HUES48 (cell line): Measurements from ENCODE around the gene YDJC.
A peak's percentile ranks its signal among the peaks of the same experiment; 100 is the strongest.

Source experiments
- H3K27ac ChIP-seq: one replicate; pipeline ENCODE4 v1.7.0; 2013; ENCODE audit warnings: low read depth, low read length, inconsistent platforms
- H3K27me3 ChIP-seq: 2 replicates; pipeline ENCODE4 v1.6.1; 2013; ENCODE audit warnings: mild to moderate bottlenecking, low read length; ENCODE audit not compliant: control insufficient read depth, insufficient read depth
- H3K36me3 ChIP-seq: 2 replicates; pipeline ENCODE4 v1.6.1; 2013; ENCODE audit warnings: low read length; ENCODE audit not compliant: control insufficient read depth, insufficient read depth
- H3K4me1 ChIP-seq: 2 replicates; pipeline ENCODE4 v1.6.1; 2013; ENCODE audit warnings: mild to moderate bottlenecking, low read length; ENCODE audit not compliant: control insufficient read depth, insufficient read depth
- H3K4me3 ChIP-seq: 2 replicates; pipeline ENCODE4 v1.5.1; 2013; ENCODE audit warnings: mild to moderate bottlenecking, low read depth, low read length
- H3K9ac ChIP-seq: 2 replicates; pipeline ENCODE4 v1.6.1; 2013; ENCODE audit warnings: mild to moderate bottlenecking, low read depth, low read length, moderate library complexity
- H3K9me3 ChIP-seq: 2 replicates; pipeline ENCODE4 v1.6.1; 2013; ENCODE audit warnings: low read length; ENCODE audit not compliant: control insufficient read depth, insufficient read depth

The YDJC gene

GRCh38 chr22:21665047-21665851, 35.4 kb upstream of the YDJC start:
- H3K27me3 ChIP-seq, result no peaks in the 10 kb centered on the region
- H3K9me3 ChIP-seq, result no peaks in the 10 kb centered on the region
- H3K9ac ChIP-seq, result no peak overlapping the region
- peaks cover 3% of the 10 kb centered on the region; the same call in 1 of the 2 replicates for H3K36me3 ChIP-seq
- peak overlapping the region; percentile 90 for H3K27ac ChIP-seq
- peak overlapping the region; percentile 91 for H3K4me3 ChIP-seq
- H3K4me1 ChIP-seq, result no peaks in the 10 kb centered on the region

DNA sequence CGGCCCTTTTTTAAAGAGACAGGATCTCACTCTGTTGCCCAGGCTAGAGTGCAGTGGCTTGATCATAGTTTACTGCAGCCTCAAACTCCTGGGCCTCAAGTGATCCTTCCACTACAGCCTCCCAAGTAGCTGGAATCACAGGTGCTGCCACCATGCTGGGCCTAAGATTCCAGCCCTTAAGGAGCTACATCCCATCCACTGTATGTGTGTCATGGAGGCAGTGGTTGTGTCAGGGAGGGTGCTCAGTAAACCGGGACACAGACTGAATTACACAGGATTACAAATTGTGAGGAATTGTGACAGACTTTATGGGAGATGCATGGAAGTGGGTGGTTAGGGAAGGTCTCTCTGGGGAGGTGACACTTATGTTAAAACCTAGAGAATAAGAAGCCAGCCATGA, 33.9 kb upstream of the YDJC start:
- Histone ChIP-seq H3K4me3 (no peak overlapping the region), H3K9ac (no peak overlapping the region), H3K9me3 (no peaks in the 10 kb centered on the region), H3K36me3 (no peaks in the 10 kb centered on the region), H3K27ac (no peak overlapping the region), H3K27me3 (no peaks in the 10 kb centered on the region), H3K4me1 (no peaks in the 10 kb centered on the region)

DNA sequence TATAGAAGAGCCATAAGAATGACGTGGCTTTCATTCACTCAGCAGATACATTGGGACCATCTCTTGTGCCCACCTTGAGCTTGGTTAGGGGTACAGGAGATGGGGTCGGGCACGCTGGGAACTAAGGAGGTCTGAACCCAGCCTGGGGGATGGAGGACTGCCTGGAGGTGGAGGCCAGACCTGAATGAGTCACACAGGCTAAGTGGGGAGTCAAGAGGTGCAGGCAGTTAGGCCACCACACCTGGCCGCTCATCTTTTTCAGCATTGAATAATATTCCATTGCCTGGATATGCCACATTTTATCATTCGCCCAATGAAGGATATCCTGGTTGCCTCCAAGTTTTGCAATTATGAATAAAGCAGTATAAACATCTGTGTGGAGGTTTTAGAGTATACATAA, 32.2 kb upstream of the YDJC start:
- Histone ChIP-seq H3K36me3 (no peaks in the 10 kb centered on the region), H3K4me1 (no peaks in the 10 kb centered on the region; the same call in 1 of the 2 replicates)

DNA sequence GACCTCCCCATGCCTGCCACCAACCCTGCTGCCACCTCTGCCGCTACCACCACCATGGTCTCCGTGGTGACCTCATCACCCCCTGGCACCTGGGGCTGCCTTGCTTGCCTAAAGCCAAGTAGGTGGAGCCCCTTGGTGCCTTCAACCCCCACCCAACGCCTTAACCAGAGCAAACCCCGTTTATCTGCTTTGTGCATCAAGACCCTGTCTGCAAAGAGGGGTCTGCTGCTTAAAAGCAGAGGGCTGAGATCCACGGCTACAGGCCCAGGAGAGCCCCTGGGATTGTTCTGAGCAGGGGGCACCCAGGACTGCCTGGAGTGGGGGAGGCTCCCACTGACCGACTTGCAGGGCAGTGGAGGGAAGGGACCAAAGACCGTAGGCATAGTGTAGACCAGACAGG, 31.1 kb upstream of the YDJC start:
- Histone ChIP-seq H3K36me3 (no peaks in the 10 kb centered on the region), H3K9ac (no peak overlapping the region), H3K9me3 (no peaks in the 10 kb centered on the region), H3K4me3 (no peak overlapping the region), H3K27me3 (no peaks in the 10 kb centered on the region), H3K4me1 (no peaks in the 10 kb centered on the region; the same call in 1 of the 2 replicates), H3K27ac (no peak overlapping the region)

More for the DNA sequence above, 32.2 kb upstream of the YDJC start:
- Histone ChIP-seq H3K27me3 (no peaks in the 10 kb centered on the region), H3K27ac (no peak overlapping the region), H3K9ac (no peak overlapping the region), H3K4me3 (no peak overlapping the region), H3K9me3 (no peaks in the 10 kb centered on the region)

GRCh38 chr22:21659864-21660525, 30.2 kb upstream of the YDJC start:
- Histone ChIP-seq H3K4me1 (no peaks in the 10 kb centered on the region; the same call in 1 of the 2 replicates), H3K4me3 (no peak overlapping the region), H3K9me3 (no peaks in the 10 kb centered on the region), H3K36me3 (no peaks in the 10 kb centered on the region), H3K9ac (no peak overlapping the region), H3K27me3 (no peaks in the 10 kb centered on the region), H3K27ac (no peak overlapping the region)

DNA sequence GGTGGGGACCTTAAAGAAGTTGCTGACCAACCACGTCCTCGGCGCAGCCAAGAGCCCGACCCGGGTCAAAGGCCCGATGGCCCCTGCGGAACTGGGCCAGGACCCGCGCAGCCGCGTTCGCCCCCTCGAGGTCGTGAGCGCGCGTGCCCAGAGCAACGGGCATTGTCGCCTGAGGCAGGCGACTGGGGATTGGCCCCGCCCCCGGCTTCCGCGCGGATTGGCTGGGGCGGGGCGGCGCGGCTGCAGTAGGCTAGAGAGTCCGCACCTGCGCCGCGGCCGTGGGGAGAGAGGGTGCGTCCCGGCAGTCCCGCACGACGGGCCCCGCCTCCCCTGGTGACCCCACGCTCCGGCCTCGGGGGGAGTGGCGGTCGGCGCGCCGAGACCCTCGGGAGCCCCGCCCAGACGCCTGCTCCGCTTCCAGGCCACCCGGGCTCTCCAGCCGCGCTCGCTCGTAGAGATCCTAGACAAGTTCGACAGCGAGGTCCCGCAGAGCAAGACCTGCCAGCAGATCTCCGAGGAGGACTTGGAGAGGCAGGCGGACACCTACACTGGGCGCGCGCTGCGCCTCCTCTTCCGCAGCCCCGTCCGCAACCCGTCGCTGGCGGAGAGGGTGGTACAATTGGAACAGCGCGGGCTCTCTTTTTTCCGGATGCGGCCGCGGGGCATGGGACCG, 27.7 kb upstream of the YDJC start:
- no peaks in the 10 kb centered on the region for H3K9me3 ChIP-seq
- peaks cover 4% of the 10 kb centered on the region for H3K4me1 ChIP-seq
- peak overlapping the region; percentile 63 for H3K4me3 ChIP-seq
- peaks cover 17% of the 10 kb centered on the region for H3K36me3 ChIP-seq
- no peaks in the 10 kb centered on the region for H3K27me3 ChIP-seq
- 0 out of 2 replicates have a peak overlapping the region, but pooled peaks have one; percentile 12 for H3K9ac ChIP-seq
- peak overlapping the region; percentile 62 for H3K27ac ChIP-seq

DNA sequence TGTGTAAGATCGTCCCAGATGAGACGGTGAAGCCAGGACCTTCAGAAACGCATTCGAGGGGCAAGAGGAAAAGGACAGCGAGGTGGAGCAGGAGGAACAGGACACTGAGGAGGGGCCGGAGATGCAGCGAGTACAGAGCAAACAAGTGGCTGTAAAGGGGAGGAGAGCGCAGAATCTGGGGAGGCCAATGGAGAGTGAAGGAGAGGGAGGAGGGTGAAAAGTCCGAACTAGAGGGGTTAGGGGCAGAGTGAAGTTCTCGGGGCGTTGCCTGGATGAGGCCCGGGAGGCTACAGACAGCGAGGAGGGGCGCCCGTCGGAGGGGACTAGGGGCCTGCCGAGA, 27.2 kb upstream of the YDJC start:
- Histone ChIP-seq H3K9ac (no peak overlapping the region), H3K27ac (peak overlapping the region; percentile 62), H3K9me3 (no peaks in the 10 kb centered on the region), H3K4me3 (peak overlapping the region; percentile 63), H3K36me3 (peaks cover 17% of the 10 kb centered on the region), H3K4me1 (peaks cover 4% of the 10 kb centered on the region), H3K27me3 (no peaks in the 10 kb centered on the region)

DNA sequence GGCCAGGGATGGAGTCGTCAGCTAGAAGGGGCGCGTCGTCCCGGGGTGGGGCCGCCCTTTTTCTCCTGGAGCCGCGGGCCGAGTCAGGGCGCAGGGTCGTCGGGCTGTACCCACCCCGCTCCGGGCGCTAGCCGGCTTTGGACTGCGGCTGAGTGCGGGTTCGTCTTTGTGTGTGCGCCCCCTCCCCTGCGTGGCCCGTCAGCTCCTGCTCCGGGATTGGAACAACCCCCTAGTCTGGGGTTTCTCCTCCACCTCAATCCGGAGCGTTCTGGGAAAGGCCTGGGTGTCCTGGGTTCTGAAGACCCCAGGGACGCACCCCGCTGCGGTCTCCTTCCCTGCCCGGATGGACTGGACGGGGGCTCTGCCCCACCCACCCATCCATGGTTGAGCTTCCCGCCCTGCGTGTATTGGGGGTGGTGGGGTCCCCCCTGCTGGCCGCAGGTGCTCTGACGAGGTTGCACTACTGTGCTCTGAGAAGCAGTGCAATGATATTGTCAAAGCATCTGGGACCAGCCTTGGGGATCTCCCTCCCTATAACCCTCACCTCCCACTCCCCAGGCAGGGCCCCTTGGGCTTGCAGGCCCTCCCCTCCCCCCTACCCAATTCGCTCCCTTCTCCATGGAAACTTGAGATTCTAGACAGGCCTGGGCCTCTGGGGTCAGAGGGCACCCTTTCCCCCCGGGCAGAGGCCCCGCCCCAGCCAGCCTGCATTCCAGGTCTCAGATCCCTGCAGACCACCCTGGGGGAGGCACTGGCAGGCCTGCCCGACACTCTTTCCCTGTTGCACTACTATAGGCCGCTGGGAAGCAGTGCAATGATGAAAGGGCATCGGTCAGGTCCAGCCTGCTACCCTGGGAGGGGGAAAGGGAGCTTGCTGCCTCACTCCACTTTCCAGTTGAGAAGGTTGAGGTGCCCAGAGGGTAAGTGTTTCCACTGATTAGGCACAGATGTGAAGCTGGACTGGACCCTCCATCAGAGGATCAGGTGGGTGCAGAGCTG, 23.0 kb upstream of the YDJC start:
- Histone ChIP-seq H3K4me1 (peaks cover 11% of the 10 kb centered on the region), H3K9me3 (no peaks in the 10 kb centered on the region), H3K27me3 (no peaks in the 10 kb centered on the region), H3K36me3 (peaks cover 22% of the 10 kb centered on the region), H3K27ac (peak overlapping the region; percentile 94), H3K9ac (peak overlapping the region; percentile 56), H3K4me3 (peak overlapping the region; percentile 78)

- Histone ChIP-seq H3K9ac (peak overlapping the region; percentile 56), H3K36me3 (peaks cover 22% of the 10 kb centered on the region), H3K4me3 (peak overlapping the region; percentile 78), H3K4me1 (peaks cover 11% of the 10 kb centered on the region), H3K27me3 (no peaks in the 10 kb centered on the region), H3K9me3 (no peaks in the 10 kb centered on the region), H3K27ac (peak overlapping the region; percentile 94)
Observed at GRCh38 chr22:21652010-21652546, 22.3 kb upstream of the YDJC start.

GRCh38 chr22:21651521-21652009, 21.7 kb upstream of the YDJC start:
- Histone ChIP-seq H3K4me1 (peaks cover 11% of the 10 kb centered on the region), H3K4me3 (peak overlapping the region; percentile 78)

More at GRCh38 chr22:21651521-21652009, 21.7 kb upstream of the YDJC start:
- Histone ChIP-seq H3K27me3 (no peaks in the 10 kb centered on the region), H3K9ac (peak overlapping the region; percentile 71), H3K36me3 (peaks cover 22% of the 10 kb centered on the region), H3K9me3 (no peaks in the 10 kb centered on the region), H3K27ac (peak overlapping the region; percentile 94)
